OCI-LY7 (cell line): ENCODE measurements around the gene SLC23A1. TPM values are rescaled to one million over a fixed set of nuclear protein-coding genes. Genes with fewer than 3 reads are reported as not detected.

Experiments used
- BruUV-seq: library from RNA; stranded (reverse); fragments of 400-500 nt; replicated peaks from 2 replicates; lab custom pipeline; 2021; lab: Mats Ljungman, UMichigan
- CTCF ChIA-PET: fragments of 300-600 bp; sonication (Branson Sonifier 250); formaldehyde crosslinking; loops from one replicate; lab custom pipeline; 2022; ENCODE audit warnings: antibody characterized with exemption; ENCODE audit not compliant: unreplicated experiment; lab: Charles Lee
- POLR2A ChIA-PET: fragments of 300-600 bp; sonication (Branson Sonifier 250); formaldehyde crosslinking; loops from one replicate; lab custom pipeline; 2022; ENCODE audit warnings: antibody characterized with exemption; lab: Charles Lee
- DNase-seq: peaks from one replicate; pipeline ENCODE4 v3.0.0-alpha.2; 2015; ENCODE audit warnings: low spot score
- H2AFZ ChIP-seq: fragments of 200-600 bp; sonication (generic), shearing (Covaris generic); 2 replicates; pipeline ENCODE4 v1.6.1; 2014; ENCODE audit warnings: mild to moderate bottlenecking, antibody characterized with exemption, low read length, moderate library complexity
- H3K27ac ChIP-seq: fragments of 200-600 bp; sonication (generic); 2 replicates; pipeline ENCODE4 v1.5.1; 2014; ENCODE audit warnings: mixed run types, low read depth, mild to moderate bottlenecking, moderate library complexity, low read length, inconsistent platforms; ENCODE audit not compliant: poor library complexity, severe bottlenecking
- H3K36me3 ChIP-seq: fragments of 200-600 bp; sonication (generic); 2 replicates; pipeline ENCODE4 v1.6.1; 2014; ENCODE audit warnings: mild to moderate bottlenecking, antibody characterized with exemption, low read length, moderate library complexity, mixed read lengths; ENCODE audit not compliant: insufficient read depth
- H3K4me1 ChIP-seq: fragments of 200-600 bp; sonication (generic); 2 replicates; pipeline ENCODE4 v1.5.1; 2014; ENCODE audit warnings: mild to moderate bottlenecking, low read length; ENCODE audit not compliant: insufficient read depth, poor library complexity, severe bottlenecking
- H3K4me2 ChIP-seq: fragments of 200-600 bp; sonication (generic); 2 replicates; pipeline ENCODE4 v1.6.1; 2014; ENCODE audit warnings: mild to moderate bottlenecking, low read length
- H3K4me3 ChIP-seq: fragments of 200-600 bp; sonication (generic); 2 replicates; pipeline ENCODE4 v1.5.1; 2014; ENCODE audit warnings: mild to moderate bottlenecking, low read depth, low read length; ENCODE audit not compliant: poor library complexity, severe bottlenecking
- H3K79me2 ChIP-seq: fragments of 200-600 bp; sonication (generic); 2 replicates; pipeline ENCODE4 v1.6.1; 2016; ENCODE audit warnings: low read depth, mild to moderate bottlenecking, low read length, moderate library complexity, mixed read lengths; ENCODE audit not compliant: insufficient read depth
- H3K9me2 ChIP-seq: fragments of 200-600 bp; sonication (generic); 2 replicates; pipeline ENCODE4 v1.6.1; 2016; ENCODE audit warnings: mild to moderate bottlenecking, low read length, mixed read lengths; ENCODE audit not compliant: insufficient read depth
- H3K9me3 ChIP-seq: fragments of 200-600 bp; sonication (generic); 2 replicates; pipeline ENCODE4 v1.6.1; 2014; ENCODE audit warnings: mild to moderate bottlenecking, mixed run types, low read length, mixed read lengths
- H4K20me1 ChIP-seq: fragments of 200-600 bp; sonication (generic); 2 replicates; pipeline ENCODE4 v1.6.1; 2014; ENCODE audit warnings: mild to moderate bottlenecking, antibody characterized with exemption, low read length, moderate library complexity, mixed read lengths; ENCODE audit not compliant: insufficient read depth
- CTCF ChIP-seq: fragments of 200-600 bp; sonication (generic); conservative IDR thresholded peaks from 2 replicates; pipeline ENCODE4 v1.5.1; 2014; ENCODE audit warnings: mild to moderate bottlenecking, antibody characterized with exemption, low read length, moderate library complexity, mixed read lengths
- EZH2phosphoT487 ChIP-seq: fragments of 200-600 bp; sonication (generic); IDR thresholded peaks from 2 replicates; pipeline ENCODE4 v1.6.1; 2018; ENCODE audit warnings: low read depth, borderline replicate concordance, mild to moderate bottlenecking, mixed run types, antibody characterized with exemption, low read length, moderate library complexity, mixed read lengths
- intact Hi-C: fragments of 100-400 bp; cut with micrococcal nuclease; formaldehyde crosslinking; loops from one replicate; pipeline ENCODE4 v1.10.0; 2022; ENCODE audit not compliant: unreplicated experiment
- total RNA-seq, 2 experiments: library from RNA; depleted of rRNA in 1 of 2; stranded (reverse); fragments of >200 nt in 1 of 2; shearing (Covaris generic) in 1 of 2; gene quantifications; 2 replicates each; pipeline ENCODE4 v1.2.3, GENCODE V29; 2014 to 2022

SLC23A1 gene
- total RNA-seq, 2 experiments from 2014 or later, result 20.3 to 63.1 TPM

- H3K4me1 ChIP-seq, result peaks cover 62% of the 10 kb centered on the region
- H3K27ac ChIP-seq, result peak overlapping the region; percentile 90
- H3K9me2 ChIP-seq, result no peaks in the 10 kb centered on the region
- no TSS peak for BruUV-seq
- H3K9me3 ChIP-seq, result no peaks in the 10 kb centered on the region
- no peak for DNase-seq
- H3K4me3 ChIP-seq, result peak overlapping the region; percentile 79
- peak overlapping the region; percentile 99 for H3K4me2 ChIP-seq
- ChIA-PET POLR2A (interaction anchor here (0.9 to 1.5 kb wide), 2 partner anchors 91 to 108 kb away, joined by 3 read pairs; partner anchors contain the start of gene MATR3), CTCF (no interaction called here)
- peaks cover 41% of the 10 kb centered on the region for H3K79me2 ChIP-seq
- TF ChIP-seq EZH2phosphoT487, result no peak
- no peak for TF ChIP-seq CTCF
- H2AFZ ChIP-seq, result no peak overlapping the region
- H4K20me1 ChIP-seq, result peaks cover 7% of the 10 kb centered on the region; the same call in 1 of the 2 replicates
- H3K36me3 ChIP-seq, result peaks cover 48% of the 10 kb centered on the region
- intact Hi-C loops, result loop anchor here (1.0 kb wide), 1 partner anchor 8 kb away; no protein-coding TSS in a partner anchor
These were observed 995 bp upstream of the SLC23A1 start for GRCh38 chr5:139383993-139384590.

DNA sequence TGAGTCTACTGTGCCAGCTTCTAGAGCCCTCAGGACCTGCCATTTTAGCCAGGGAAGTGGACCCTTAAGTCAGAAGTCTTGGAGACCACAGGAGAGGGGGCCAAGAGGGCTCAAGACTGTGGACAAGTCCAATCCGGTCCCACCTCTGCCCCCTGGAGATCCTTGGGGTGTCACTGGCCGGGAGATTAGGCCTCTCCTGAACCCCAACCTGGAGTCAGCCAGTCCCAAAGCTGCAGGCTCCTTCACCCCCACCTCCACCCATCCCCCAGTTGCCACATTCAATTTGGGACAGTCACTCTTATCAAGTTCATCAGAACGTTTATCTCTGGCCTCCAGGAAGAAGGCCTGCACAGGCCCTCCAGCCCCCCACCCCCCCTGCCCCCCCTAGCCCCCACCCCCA, 290 bp downstream of the SLC23A1 start:
- BruUV-seq, result no TSS peak
- ChIA-PET CTCF (no interaction called here), POLR2A (interaction anchor here (1.0 to 1.5 kb wide), 2 partner anchors 9 to 107 kb away, joined by 3 read pairs; no protein-coding TSS in a partner anchor)
- TF ChIP-seq CTCF, result no peak
- TF ChIP-seq EZH2phosphoT487, result no peak
- Histone ChIP-seq H3K9me3 (no peaks in the 10 kb centered on the region), H3K79me2 (peaks cover 28% of the 10 kb centered on the region), H4K20me1 (peaks cover 7% of the 10 kb centered on the region; the same call in 1 of the 2 replicates), H3K4me2 (peak overlapping the region; percentile 42; the same call in 1 of the 2 replicates), H3K4me1 (peaks cover 60% of the 10 kb centered on the region), H3K36me3 (peaks cover 47% of the 10 kb centered on the region), H3K4me3 (no peak overlapping the region), H2AFZ (no peak overlapping the region), H3K9me2 (no peaks in the 10 kb centered on the region), H3K27ac (peak overlapping the region; percentile 90)
- intact Hi-C loops, result loop anchor here (1.0 kb wide), 1 partner anchor 9 kb away; no protein-coding TSS in a partner anchor
- DNase-seq, result no peak
